Stimulated activated CD4-positive, alpha-beta T cell treated with anti-CD3 and anti-CD28 coated beads, Interleukin-4, amount 100 ng/mL, for 48 hours (primary cell): Measurements from ENCODE around the gene SPINT4.
"Not testable (repeated sequence)": the region's sequence is repeated elsewhere in the genome, so short reads cannot be mapped to it uniquely, and the experiment has no call there.

Experiments
- DNase-seq, 2 donors: peaks; one replicate each; pipeline ENCODE4 v3.0.0-alpha.2; 2020; ENCODE audit warnings: low read depth in 2 of 2

SPINT4 gene

DNA sequence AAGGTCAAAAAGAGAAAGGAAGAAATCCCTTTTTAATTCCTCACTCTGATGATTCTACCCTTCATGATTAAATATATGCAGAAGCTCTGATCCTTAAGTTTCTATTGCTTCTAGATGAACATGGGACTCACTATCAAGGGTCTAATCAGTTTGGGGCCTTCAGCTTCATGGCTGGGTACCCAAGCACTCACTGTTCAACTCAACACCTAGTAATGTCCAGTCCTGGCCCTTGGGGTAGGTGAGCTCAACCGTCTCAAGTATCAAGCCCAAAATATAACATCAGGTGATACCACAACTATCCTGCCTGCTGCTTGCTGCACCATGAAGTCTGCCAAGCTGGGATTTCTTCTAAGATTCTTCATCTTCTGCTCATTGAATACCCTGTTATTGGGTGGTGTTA is at the start of gene SPINT4:
Gene SPINT4, plus strand, starts transcription at position 301 of the 400 bp plus-strand sequence. Its CDS starts 21 bp downstream, at position 322.
- no peak for DNase-seq

DNA sequence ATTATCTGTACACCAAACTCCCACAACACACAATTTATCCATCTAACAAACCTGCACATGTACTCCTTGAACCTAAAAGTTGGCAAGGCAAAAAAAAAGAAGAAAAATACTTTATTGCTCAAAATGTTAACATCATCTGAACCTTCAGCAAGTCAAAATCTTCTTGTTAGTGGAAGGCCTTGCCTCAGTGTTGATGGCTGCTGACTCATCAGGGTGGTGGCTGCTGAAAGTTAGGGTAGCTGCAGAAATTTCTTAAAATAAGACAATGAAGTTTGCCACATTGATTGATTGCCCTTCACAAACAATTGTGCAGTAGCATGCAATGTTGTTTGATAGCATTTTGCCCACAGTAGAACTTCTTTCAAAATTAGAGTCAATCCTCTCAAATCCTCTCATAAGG is 49.4 kb upstream of the SPINT4 start:
- DNase-seq = no peak

DNA sequence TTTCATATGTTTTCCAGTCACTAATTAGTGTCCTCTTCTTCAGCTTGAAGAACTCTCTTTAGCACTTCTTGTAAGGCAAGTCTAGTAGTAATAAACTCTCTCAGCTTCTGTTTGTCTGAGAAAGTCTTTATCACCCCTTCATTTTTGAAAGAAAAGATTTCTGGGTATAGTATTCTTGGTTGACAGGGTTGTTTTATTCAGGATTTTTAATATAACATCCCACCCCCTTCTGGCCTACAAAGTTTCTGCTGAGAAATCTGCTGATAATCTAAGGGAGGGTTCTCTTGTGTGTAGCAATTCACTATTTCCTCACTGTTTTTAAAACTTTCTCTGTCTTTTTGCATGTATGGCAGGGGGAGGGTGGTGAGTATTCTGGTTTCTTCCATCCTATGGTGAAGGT is 42.5 kb upstream of the SPINT4 start:
- no peak for DNase-seq

DNA sequence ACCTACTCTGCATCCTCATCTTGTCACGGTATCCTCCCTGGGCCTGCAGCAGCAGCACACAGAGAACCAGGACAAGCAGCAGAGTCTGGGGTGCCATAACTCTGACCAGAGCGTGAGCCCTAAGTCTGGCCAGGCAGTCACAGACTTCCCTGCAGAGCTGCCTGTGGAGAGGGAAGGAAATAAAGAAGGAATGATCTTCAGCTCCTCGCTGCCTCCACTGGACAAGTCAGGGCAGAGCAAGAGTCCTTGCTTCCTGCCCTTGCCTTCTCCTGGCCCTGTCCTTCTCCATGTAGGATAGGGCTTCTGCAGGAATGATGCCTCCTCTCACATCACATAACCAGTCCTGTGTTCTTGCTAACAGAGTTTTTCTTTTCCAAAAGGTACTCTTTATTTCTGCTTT is 36.3 kb upstream of the SPINT4 start:
- no peak for DNase-seq

DNA sequence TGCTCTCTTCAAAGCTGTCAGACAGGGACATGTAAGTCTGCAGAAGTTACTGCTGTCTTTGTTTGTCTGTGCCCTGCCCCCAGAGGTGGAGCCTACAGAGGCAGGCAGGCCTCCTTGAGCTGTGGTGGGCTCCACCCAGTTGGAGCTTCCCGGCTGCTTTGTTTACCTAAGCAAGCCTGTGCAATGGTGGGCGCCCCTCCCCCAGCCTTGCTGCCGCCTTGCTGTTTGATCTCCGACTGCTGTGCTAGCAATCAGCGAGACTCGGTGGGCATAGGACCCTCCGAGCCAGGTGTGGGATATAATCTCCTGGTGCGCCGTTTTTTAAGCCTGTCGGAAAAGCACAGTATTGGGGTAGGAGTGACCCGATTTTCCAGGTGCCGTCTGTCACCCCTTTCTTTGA is 28.8 kb upstream of the SPINT4 start:
- DNase-seq = not testable (repeated sequence)

DNA sequence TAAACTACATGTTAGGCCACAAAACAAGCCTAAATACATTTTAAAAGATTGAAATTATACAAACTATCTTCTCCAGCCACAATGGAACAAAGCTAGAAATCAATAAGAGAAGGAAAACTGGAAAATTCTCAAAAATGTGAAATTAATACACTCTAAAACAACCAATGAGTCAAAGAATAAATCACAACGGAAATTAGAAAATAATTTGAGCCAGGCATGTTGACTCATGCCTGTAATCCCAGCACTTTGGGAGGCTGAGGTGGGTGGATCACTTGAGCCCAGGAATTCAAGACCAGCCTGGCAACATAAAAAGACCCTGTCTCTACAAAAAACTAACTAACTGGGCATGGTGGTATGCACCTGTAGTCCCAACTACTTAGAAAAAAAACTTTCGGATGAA is 26.7 kb upstream of the SPINT4 start:
- no peak for DNase-seq

DNA sequence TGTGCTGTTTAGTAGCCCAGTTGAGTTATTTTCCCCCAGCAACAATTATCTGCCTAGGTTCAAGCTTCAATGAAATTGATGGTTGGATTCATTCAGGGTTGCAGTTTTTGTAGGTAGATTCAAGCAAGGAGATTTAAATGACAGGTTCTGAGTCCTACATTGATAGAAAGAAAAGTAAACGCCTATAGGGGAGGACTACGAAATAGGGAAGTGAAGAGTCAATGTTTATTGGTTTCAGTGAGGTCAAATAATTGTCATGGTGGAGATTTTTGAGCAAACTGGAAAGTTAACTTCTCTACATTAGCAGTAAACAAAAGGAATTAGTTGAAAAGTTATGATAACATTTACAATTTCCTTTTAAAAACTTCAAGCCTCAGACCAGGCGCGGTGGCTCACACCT is 21.0 kb upstream of the SPINT4 start:
- DNase-seq = no peak

DNA sequence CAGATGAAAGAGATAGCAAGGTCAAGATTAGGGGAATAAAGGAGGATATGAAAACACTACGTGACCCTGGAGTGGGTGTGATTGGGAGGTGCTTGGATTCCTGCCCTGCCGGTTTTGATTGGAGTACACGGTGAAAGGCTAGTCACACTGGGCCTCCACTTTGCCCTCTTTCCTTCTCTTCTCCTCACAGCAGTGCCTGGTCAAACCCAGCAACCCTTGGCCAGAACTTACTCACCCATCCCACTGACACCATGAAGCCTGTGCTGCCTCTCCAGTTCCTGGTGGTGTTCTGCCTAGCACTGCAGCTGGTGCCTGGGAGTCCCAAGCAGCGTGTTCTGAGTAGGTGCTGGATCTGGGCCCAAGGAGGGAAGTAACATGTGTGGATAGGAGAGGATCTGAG is 20.3 kb upstream of the SPINT4 start, which contains the start of gene WFDC13:
Gene WFDC13, plus strand, starts transcription at position 166 of the 400 bp plus-strand sequence. Its CDS starts 86 bp downstream, at position 252.
- no peak for DNase-seq

DNA sequence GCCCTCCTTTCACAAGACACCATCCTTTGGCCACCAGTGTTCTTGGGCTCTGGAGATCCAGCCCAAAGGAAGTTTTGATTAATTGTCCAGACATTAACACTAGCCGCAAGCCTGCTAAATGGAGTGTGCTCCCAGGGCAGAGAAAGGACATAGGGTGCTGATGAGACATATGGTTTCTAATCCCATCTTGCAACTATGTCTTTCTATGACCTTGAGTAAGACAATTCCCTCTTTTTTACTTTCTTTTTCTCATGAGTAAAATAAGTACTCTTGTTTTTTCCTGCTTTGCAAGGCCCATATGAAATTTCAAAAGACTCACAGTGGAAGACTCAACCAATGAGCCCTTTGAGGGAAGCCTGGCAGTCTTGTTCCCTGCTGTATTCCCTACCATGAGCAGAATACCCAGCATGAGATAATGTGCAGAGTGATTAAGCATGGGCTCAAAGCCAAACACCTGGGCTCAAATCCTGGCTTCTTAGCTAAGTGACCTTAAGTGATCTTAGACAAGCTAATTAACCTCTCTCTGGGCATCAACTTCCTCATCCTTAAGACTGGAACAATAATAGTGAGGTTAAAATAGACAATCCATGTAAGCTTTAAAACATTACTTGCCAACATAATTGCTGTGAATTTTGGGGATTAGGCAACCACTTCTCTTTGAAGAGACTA is 17.0 kb upstream of the SPINT4 start, which contains the start of gene WFDC10B:
Gene WFDC10B, minus strand, starts transcription at position 51 of the 669 bp plus-strand sequence. CDS start 19,027 bp downstream, outside the sequence.
- DNase-seq = no peak

DNA sequence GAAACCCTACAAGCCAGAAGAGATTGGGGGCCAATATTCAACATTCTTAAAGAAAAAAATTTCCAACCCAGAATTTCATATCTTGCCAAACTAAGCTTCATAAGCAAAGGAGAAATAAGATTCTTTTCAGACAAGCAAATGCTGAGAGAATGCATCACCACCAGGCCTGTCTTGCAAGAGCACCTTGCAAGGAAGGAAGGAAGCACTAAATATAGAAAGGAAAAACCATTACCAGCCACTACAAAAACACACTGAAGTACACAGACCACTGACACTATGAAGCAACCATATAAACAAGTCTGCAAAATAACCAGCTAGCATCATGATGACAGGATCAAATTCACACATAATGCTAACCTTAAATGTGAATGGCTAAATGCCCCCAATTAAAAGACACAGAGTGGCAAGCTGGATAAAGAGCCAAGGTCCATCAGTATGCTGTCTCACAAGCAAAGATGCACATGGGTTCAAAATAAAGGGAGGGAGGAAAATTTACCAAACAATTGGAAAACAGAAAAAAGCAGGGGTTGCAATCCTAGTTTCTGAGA is 5.9 kb upstream of the SPINT4 start:
- DNase-seq = not testable (repeated sequence)

DNA sequence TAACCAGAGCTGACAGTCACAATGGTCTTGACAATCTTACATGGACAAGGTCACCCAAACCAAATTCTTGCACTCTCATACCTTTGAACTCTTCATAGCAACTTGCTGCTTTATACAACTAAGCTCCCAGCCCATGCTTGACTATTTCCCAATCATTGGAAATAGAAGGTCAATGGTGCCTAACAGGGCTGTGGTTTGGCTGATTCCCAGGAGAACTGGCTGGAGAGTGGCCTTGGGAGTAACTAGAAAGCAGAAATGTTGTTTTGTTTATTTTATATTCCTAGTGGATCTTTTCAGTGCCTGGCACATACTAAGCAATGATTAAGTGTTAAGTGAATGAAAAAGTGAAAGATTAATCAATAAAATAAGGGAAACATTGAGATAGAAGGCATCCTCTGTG is 3.0 kb downstream of the SPINT4 start:
- no peak for DNase-seq

DNA sequence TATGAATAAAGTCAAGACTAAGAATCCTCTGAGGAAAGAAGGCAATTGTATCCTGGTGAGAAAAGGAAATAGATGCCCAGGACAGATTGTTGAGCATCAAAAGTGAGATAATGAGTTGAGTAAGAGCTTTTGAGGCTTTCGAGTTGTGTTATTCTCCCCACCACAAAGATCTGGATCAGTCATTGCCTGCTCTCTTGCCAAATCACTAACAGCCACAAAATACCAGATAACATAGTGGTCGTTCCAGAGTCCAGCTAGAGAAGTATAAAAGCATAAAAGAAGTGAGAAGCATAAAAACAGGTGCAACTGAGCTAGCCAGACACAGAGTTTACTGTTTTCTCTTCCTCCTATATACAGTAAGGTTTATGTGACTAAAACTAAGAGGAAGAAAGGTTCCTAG is 4.9 kb downstream of the SPINT4 start:
- DNase-seq = no peak

DNA sequence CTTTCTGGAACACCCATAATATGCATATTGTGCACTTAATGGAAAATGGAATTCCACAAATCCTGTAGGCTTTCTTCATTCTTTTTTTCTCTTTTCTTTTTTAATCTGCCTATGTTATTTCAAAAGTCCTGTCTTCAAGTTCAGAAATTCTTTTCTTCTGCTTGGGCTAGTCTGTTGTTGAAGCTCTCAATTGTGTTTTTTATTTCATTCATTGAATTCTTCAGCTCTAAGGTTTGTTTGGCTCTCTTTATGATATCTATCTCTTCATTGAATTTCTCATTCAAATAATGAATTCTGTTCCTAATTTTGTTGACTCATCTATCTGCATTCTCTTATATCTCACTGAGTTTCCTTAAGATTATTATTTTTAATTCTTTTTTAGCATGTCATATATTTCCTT is 10.1 kb downstream of the SPINT4 start:
- no peak for DNase-seq

DNA sequence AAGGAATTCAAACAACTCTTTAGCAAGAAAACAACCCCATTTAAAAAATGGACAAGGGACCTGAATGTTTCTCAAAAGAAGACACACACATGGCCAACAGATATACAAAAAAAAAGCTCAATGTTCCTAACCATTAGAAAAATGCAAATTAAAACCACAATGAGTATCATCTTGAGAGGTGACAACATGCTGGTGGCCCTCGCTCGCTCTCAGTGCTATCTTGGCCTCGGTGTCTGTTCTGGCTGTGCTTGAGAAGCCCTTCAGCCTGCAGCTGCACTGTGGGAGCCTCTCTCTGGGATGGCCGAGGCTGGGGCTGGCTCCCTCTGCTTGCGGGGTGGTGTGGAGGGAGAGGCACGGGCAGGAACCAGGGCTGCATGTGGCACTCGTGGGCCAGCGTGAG is 13.4 kb downstream of the SPINT4 start:
- DNase-seq = no peak

DNA sequence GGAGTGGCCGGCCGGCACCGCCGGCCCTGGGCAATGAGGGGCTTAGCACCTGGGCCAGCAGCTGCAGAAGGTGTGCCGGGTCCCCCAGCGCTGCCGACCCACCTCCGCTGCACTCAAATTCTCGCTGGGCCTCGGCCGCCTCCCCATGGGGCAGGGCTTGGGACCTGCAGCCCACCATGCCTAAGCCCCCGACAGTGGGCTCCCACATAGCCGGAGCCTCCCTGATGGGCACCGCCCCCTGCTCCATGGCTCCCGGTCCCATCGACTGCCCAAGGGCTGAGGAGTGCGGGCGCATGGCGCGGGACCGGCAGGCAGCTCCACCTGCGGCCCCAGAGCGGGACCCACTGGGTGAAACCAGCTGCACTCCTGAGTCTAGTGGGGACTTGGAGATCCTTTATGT is 13.8 kb downstream of the SPINT4 start:
- DNase-seq = no peak

DNA sequence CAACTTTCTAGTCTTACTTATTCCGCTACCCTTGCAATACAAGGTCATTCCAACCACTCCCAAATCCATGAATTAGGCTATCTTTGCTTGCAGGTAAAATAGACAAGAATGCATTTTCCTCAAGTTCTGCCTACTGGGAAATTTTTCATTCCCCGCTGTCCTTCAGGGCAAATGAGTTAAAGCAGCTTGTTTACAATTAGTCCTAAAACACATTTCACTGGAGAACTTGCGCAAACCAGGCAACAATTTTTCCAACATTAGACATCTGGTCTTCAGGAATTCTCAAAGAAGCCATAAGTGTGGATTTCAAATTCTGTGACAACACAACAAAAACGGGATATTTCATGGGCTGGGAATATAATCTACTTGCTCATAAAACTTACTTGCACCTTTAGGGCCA is 20.4 kb downstream of the SPINT4 start:
- no peak for DNase-seq

DNA sequence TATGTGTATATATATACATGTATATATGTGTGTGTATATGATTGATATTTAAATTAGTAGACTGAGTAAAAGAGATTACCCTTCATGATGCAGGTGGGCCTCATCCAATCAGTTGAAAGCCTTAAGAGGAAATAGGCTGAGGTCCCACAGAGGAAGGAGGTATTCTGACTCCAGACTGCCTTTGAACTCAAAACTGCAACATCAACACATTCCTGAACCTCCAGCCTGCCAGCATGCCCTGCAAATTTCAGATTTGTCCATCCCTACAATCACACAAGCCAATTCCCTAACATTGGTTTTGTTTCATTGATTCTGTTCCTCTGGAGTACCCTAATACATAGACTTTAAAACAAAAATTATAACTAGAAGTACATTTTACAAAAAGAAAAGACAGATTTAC is 22.9 kb downstream of the SPINT4 start:
- DNase-seq = no peak

DNA sequence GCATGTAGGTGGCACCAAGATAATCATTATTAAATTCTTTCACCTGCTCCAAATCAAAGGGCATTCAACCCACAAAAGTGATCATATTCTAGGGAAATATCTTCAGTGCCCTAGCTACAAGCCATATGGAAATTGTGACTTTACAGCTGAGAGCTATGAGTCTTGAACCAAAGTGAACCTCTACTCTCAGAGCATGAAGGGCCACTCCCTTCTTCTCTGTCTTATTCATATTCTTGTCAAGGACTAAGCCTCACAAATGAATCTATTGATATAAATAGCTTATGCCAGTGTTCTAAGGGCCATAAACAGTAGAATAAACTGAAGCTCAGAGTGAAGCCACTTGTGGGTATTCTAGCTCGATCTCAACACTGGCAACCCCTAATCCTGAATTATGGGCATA is 29.6 kb downstream of the SPINT4 start:
- DNase-seq = no peak

DNA sequence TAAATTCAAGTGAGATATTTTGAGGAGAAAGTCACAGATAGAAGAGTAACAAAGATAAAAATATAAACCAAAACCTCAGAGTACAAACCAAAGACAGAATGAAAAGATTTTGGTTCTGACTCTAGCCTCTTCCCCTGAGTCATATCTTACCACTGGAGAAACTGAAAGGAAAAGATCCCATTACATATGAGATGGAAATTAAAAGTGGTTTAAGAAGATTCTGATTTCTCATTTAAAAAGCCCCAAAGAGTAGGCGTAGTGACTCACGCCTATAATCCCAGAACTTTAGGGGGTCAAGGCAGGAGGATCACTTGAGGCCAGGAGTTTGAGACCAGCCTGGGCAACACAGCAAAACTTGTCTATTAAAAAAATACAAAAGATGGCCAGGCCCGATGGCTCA is 30.6 kb downstream of the SPINT4 start:
- peak in 1 of 2 donors; percentile 11 for DNase-seq

DNA sequence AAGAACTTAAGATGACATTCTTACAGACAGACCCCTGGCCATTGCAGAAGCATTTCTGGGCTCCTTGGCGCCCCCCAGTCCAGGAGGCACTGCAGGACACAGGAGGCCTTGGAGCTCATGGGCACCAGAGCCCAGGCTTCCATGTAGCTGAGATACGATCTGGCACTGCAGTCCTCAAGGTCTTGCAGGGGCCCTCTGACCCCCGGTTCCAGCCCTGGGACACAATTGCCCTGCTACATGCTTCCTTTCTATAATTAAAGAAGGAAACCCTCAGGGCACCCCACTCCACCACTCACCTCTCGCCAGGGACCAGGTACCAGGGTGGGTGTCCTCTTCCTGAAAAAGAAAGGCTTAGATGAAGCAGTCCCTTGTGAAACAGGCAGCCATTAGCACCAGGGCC is 35.9 kb downstream of the SPINT4 start:
- no peak for DNase-seq

DNA sequence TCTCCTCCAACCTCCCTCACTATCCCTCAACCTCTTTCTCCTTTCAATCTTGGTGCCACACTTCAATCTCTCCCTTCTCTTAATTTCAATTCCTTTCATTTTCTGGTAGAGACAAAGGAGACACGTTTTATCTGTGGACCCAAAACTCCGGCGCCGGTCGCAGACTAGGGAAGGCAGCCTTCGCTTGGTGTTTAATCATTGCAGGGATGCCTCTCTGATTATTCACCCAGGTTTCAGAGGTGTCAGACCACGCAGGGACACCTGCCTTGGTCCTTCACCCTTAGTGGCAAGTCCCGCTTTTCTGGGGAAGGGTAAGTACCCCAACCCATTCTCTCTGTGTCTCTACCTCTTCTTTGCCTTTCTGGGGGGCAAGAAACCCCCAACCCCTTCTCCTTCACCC is 37.8 kb downstream of the SPINT4 start:
- DNase-seq = not testable (repeated sequence)

DNA sequence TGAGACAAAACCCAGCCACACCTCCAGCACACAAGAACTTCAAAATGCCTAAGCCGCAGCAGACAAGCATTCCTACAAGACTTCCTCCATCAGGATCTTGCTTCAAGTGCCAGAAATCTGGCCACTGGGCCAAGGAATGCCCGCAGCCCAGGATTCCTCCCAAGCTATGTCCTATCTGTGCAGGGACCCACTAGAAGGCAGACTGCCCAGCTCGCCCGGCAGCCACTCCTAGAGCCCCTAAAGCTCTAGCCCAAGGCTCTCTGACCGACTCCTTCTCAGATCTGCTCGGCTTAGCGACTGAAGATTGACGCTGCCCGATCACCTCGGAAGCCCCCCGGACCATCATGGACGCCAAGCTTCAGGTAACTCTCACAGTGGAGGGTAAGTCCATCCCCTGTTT is 39.8 kb downstream of the SPINT4 start:
- not testable (repeated sequence) for DNase-seq

DNA sequence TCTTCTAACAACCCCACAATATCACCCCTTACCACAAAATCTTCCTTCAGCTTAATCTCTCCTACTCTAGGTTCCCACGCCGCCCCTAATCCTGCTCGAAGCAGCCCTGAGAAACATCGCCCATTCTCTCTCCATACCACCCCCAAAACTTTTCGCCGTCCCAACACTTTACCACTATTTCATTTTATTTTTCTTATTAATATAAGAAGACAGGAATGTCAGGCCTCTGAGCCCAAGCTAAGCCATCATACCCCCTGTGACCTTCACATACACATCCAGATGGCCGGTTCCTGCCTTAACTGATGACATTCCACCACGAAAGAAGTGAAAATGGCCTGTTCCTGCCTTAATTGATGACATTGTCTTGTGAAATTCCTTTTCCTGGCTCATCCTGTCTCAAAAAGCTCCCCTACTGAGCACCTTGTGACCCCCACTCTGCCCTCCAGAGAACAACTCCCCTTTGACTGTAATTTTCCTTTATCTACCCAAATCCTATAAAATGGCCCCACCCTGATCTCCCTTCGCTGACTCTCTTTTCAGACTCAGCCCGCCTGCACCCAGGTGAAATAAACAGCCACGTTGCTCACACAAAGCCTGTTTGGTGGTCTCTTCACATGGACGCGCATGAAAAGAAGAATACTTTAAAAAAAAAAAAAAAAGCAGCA is 42.6 kb downstream of the SPINT4 start:
- not testable (repeated sequence) for DNase-seq
